HG03565 (cell line): ENCODE data around the gene SLC2A8.

Source experiments
- ATAC-seq: cut with Tn5 transposase; IDR thresholded peaks from one replicate; pipeline ENCODE4 v1.9.1; 2021; ENCODE audit warnings: mild to moderate bottlenecking, moderate library complexity; ENCODE audit not compliant: unreplicated experiment

The SLC2A8 gene

DNA sequence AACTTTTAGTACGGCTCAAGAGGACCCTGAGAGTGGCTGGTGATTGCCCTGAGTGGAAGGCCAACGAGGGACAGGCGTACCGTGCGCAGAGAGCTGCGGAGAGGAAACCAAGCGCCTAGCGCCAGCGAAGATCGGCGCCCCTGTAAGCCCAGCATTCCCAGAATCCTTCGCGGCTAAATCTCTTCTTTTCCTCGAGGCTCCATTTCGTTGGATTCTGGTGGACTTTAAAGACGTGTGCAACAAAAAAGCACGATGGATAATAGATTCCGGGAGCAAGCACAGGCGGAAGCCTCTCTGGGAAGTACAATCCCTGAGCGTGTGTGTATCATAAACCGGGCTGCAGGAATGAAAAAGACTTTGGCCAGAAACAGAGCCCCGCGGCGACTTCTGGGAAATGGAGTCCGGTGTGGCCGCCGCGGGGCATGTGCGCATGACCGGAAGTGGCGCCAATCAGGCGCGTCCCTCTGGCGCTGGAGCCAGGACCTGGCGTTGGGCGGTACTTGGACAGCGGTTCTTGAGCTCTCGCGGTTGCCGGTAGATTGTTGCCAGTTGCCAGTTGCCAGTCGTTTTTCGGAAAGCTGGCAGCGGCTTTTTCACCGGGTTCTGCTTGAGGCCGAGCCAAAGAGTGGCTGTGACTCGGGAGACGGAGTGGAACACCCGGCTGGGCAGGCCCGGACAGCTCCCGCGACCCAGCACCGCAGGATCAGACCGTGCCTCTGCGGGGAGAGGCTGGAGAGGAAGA, 27.1 kb downstream of the SLC2A8 start, which contains the start of gene ZNF79:
ZNF79 (plus strand) TSS at position 449 of the 742 bp plus-strand sequence. CDS start 406 bp downstream, outside the sequence.
- peak; percentile 85 for ATAC-seq

DNA sequence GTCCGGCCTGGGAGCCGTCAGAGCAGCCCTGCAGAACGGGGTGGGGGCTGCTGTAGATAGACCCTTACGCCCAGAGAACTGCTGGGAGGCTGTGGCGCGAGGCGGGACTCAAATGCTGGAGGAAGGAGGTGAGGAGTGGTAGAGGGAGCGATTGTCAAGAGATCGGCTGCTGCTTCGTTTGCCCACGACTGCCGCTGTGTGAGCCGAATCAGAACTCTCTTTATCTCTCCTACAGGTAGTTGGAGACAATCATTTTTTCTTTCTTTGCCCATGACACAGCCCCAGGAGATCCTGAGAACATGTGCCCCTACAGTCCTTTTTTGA, 27.7 kb downstream of the SLC2A8 start:
- ATAC-seq = no peak

DNA sequence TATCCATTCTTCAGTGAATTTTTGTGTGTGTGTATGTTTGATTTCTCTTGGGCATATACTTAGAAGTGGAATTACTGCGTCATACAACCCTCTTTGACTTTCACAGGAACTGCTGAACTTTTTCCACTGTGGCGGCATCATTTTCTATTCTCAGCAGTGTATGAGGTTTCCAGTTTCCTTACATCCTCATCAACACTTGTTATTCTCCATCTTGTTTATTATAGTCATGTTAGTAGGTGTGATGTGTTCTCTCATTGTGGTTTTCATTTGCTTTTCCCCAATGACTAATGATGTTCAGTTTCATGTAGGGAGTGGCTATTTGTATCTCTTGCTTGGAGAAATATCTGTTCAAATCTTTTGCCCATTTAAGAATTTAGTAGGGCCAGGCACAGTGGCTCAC, 29.8 kb downstream of the SLC2A8 start:
- ATAC-seq = no peak

DNA sequence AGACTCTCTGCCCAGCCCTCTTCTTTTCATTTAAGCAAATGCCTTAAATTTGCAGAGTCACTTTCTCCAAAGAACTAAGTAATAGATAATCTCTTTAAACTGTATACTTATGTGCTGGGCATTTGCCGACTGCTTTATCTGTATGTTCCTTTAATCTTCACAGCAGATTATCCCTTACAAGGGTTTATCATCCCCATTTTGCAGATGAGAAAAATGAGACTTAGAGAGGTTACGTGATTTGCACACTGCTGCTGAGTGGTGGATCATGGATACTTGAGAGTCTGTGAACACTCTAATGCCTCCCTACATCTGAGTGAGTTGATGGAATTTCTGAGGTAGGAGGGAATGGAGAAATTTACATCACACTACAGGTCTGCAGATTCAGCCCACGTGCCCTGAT, 31.4 kb downstream of the SLC2A8 start:
- ATAC-seq = no peak

DNA sequence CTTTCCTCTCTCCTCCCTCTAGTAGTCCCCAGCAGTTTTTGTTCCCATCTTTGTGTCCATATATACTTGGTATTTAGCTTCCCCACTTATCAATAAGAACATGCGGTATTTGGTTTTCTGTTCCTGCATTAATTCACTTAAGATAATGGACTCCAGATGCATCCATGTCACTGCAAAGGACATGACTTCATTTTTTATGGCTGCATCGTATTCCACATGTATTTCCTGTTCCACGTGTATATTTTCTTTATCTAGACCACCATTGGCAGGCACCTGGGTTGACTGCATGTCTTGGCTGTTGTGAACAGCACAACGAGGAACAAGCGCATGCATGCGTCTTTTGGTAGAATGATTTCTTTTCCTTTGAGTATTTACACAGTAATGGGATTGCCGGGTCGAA, 33.4 kb downstream of the SLC2A8 start:
- ATAC-seq = no peak

DNA sequence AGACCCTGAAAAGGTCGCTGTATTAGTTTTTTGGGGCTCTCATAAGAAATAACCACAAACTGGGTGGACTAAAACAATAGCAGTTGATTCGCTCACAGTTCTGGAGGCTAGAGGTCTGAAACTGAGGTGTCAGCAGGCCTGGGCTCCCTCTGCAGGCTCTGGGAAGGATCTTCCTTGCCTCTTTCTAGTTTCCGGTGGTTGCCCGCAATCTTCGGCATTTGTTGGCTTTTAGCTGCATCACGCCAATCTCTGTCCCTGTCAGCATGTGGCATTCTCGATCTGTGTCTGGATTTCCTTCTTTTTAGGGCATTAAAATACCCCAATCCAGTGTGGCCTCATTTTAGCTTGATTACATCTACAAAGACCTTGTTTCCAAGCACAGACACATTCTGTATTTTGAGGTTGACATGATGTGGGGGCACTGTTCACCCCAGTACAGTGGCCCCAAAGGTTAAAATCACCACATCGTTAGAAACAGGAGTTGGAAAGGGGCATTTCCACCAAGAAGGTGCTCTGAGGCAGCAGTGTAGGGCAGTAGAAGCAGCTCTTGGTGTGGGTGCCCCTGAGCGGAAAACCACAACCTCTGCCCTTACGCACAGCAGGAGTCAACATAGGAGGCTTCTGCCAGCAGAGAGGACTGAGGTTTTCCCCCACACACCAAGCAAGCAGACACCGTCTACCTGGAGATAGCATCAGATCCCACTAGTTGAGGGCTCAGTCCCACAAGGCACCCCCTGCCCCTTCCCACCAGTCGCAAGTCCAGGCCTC, 40.7 kb downstream of the SLC2A8 start:
- ATAC-seq = no peak

DNA sequence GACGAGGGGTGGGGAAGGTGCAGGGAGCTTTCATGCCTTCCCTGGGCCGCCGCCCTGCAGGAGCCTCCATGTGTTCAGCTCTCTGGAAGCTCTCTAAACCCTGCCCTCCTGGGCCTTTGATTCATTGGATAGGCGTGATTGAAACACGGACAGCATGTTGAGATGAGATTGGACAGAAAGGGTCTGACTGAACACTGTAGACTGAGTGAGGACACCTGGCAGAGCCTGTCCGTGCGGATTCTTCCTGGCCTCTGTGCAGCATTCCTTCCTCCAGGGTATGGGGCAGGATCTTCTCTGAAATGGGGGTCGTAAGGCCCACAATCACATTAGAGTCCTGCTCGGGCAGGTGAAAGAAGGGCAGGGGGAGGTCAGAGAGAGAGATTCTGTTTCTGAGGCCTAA, 41.4 kb downstream of the SLC2A8 start:
- ATAC-seq = no peak

DNA sequence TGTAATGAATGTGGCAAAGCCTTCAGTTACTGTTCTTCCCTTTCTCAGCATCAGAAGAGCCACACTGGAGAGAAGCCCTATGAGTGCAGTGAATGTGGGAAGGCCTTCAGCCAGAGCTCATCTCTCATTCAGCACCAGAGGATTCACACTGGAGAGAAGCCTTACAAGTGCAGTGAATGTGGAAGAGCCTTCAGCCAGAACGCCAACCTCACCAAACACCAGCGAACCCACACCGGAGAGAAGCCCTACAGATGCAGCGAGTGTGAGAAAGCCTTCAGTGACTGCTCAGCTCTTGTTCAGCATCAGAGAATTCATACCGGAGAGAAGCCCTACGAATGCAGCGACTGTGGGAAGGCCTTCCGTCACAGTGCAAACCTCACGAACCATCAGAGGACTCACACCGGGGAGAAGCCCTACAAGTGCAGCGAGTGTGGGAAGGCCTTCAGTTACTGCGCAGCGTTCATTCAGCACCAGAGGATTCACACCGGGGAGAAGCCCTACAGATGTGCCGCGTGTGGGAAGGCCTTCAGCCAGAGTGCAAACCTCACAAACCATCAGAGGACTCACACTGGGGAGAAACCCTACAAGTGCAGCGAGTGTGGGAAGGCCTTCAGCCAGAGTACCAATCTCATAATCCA, 47.4 kb downstream of the SLC2A8 start:
- ATAC-seq = no peak

DNA sequence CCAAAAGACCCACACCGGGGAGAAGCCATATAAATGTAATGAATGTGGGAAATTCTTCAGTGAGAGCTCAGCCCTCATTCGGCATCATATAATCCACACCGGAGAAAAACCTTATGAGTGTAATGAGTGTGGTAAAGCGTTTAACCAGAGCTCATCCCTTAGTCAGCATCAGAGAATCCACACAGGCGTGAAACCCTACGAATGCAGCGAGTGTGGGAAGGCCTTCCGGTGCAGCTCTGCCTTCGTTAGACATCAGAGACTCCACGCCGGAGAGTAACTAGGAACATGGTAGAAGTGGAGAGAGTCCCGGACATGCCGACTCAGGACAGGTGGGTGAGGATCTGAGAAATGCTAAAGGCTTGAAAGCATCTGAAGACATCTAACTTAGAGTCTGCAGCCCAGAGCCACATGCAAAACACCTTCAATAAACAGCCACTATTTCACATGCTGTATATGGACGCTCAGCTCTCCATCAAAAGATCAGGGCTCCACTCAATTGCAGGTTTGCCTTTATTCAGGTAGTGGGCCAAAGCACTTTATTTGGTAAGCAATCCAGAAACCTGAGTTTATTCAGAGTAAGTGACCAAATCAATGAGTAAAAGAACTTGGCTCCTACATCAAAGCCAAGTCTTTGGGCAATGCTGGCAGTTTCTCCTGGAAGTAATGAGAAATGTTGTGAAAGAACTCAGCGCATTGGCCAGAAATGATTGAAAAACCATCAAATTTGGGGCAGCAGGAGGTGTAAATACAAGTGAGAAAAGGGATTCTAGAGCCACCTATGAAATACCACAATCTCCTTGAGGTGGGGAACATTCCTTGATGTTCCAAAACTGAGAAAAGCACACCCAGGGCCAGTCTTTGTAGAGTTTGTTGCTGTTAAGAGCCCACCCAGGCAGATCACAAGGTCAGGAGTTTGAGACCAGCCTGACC, 48.2 kb downstream of the SLC2A8 start:
- no peak for ATAC-seq

DNA sequence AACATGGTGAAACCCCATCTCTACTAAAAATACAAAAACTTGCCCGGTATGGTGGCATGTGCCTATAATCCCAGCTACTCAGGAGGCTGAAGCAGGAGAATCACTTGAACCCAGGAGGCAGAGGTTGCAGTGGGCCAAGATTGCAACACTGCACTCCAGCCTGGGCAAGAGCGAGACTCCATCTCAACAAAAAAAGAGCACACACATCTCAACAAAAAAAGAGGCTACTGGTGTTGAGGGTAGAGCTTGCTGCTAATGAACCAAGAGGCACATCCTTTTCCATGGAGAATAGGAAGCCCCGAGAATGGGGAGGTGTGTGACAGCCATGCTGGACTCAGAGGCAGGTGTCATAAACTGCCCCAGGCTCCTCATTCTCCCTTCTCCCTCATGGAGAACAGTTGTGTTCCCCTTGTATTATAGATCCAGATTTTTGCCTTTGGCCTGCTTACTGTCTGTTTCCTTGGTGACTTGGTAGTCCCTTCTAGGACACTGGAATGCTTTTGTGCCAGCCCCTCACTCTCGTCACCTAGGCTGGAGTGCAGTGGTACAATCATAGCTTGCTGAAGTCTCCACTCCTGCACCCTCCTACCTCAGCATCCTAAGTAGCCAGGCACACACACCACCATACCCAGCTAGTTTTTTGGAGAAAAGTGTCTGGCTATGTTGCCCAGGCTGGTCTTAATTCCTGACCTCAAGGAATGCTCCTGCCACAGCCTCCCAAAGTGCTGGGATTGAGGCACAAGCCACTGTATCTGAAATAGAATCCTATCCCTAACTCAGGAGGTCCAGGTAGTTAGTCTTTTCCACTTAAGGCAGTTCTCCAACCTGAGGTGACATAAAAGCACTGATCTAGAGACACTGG, 49.1 kb downstream of the SLC2A8 start:
- no peak for ATAC-seq

DNA sequence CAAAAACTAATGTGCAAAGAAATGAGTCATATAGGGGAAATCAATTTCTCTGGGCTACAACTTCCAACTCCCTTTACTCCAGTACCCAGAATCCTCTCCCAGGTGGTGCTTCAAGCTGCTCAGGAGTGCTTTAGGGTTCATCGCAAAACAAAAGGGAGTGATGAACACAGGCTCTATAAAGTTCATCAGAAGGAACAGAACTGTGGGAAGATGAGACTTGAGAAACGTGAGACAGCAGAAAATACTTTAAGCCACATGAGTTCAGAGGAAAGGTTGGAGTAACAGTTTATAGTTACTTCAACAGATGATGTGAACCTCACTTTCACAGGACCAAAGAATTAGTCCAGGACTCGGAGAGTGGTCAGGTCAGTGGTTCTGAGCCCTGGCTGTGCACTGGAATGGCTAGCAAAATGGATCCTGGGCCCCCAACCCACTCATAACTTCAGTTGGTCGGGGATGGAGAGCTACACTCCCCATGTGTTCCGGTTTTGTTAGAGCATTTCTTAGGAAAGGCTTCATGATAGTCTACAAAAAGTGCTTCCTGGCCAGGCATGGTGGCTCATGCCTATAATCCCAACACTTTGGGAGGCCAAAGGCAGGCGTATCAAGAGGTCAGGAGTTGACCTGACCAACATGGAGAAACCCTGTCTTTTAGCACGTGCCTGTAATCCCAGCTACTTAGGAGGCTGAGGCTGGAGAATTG, 49.9 kb downstream of the SLC2A8 start:
- no peak for ATAC-seq

DNA sequence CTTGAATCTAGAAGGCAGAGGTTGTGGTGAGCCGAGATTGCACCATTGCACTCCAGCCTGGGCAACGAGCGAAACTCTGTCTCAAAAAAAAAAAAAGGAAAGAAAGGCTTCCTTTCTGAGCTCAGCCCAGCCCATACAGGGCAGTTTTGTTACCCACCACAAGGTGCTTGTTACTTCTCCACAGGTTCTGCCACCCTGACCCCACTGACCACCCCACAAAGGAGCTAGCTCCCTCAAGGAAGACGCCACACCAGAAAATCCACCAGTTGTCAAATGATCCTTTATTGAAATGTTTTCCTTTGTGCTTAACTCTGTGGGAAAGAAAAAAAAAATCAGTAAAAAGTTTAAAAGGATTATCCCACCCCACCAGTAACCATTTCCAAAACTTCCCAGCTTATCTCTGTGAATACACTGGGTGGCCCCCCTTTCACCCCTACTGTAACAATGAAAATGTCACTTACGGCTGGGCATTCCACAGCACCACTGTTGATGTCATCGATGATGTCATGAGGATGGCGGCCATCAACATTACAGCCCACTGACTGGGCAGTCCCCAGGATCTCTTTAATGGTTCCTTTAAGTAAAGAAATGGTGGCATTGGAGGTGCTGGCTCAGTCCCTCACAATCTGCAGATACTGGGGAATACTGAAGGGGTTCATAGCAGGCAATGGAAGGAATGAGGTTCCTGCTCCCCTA, 50.6 kb downstream of the SLC2A8 start:
- no peak for ATAC-seq

DNA sequence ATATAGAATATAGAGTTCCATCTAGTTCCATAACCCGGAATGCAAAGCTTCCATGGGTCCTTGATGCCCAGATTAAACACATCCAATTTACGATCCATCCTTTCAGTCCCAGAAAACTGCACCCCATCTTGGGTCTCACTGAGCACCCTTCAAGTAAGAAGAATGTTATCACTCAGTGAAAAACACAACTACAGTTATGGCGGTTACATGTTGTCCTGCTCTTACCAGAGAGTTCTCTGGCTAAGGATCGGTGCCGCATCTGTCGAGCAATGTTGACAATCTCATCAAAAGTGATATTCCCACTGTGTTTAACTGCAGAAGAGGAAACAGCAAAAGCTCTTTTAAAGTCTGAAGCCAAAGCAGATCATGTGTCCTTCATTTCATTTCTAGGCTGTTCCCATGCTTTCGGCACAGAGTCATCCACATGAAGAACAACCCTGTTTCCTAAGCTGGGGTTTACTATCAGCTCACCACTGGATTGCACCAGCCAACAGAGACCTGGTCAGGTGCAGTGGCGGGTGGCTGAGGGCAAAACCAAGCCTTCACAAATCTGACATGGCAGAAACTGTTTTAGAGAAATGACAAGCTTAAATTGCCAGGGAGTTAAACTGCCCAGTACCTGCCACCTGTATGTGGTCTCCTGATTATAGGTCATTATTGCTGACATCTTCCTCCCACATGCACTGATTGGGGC, 51.3 kb downstream of the SLC2A8 start:
- ATAC-seq = no peak

DNA sequence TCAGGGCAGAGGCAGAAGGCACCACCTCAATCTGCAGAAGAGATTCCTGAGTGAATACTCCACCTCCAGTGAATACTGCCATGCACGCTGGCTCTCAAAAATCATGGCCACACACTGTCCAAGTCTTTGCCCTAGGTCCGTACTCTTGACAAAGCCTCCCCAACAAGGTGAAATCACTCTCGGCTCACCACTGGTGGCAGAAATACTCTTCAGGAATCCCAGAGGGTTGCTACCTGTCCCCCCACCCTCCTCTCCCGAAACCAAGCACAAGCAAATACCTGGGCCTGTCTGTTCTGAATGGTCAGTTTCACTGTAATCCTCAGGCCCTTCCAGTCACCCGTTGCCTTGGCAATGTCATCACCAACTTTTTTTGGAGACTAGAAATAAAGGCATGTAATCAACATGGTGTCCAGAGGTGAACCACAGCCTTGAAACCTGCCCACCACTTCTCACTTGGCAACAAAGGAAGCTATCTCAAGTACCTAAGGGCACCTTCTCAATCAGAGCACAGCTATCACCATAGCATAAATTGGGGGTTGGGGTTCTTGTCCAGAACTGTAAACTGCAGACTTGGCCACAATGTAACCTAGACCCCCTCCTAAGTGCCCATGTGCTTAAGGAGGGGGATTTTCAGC, 52.5 kb downstream of the SLC2A8 start:
- ATAC-seq = no peak

DNA sequence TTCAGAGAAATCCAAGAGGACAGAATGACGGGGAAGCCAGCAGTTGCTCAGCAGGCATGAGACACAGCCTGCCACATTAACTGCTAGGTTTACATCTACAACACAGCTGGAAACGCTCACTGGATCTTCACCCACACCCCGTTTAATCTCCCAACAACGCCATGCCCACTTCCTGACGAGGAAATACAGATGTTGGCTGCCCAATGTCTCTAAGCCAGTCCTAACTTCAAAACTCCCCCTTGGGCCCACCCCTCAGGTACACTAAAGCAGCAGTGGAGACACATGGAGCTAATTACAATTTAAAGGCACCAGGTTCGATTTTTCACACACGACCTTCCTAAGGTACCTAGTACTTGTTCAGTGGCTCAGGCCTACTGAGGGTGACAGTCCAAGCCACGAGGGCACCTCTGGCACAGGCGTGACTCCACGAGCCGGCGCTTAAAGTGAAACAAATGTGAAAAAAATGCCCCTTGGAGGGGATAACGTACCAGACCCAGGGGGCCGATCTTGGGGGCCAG, 53.3 kb downstream of the SLC2A8 start:
- ATAC-seq = no peak

DNA sequence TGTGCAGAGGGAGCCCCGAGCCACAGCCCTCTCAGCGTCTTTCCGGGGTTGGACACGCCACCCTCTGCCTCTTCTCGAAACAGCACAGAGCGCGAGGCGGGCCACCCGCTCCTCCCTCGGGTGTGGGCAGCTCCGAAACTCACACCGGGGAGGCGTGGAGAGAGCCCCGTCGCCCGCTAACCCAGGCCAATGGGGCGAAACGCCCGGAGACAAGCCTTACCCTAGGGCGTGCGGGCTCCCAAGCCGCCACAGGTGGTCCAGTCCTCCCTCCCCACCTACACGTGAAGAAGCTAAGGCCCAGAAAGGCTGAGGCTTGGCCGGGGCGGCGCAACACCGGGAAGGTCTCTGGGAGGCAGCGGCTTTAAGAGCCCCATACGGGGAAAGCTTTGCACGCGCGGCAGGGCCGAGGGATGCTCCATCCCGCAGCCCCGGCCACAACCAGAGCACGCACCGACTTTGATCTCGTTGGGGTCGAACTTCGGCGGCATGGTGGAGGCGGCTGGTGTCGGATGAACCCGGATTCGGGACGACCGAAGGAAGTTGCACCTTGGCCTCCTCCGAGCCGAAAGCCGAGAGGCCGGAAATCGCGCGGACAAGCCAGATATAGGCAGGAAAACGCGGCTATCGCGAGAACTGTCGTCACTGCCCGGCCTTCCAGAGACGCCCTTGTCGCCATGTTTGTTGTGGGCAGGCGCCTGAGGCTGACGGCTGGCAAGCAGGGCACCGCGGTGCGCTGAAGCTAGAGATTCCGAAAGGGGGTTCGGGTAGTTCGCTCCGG, 54.0 kb downstream of the SLC2A8 start, which contains the start of the genes LRSAM1 and RPL12:
LRSAM1 (plus strand) TSS at position 681 of the 778 bp plus-strand sequence. CDS start 3,018 bp downstream, outside the sequence.
RPL12 (minus strand) TSS at position 577 of the 778 bp plus-strand sequence; CDS start at position 488, 89 bp downstream.
- ATAC-seq = peak; percentile 67

DNA sequence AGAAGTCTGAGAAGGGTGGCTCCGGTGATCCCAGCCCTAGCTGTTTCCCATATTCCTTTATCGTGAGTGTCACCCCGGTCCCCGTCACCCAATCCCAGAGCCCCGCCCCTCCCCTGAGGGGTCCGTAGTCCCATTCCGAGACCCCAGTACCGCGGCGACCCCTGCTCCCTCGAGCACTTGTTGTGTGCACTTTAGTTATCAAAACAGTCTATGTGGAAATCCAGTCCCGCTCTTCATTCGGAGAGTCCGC, 54.6 kb downstream of the SLC2A8 start:
- no peak for ATAC-seq
